C4-2B (cell line): ENCODE measurements around the gene PACSIN2.

Experiments
- ZFX ChIP-seq: fragments of 450-650 bp; IDR thresholded peaks from 2 replicates; pipeline ENCODE4 v1.6.1; 2017
- TF ChIP-seq, protein P1 (sequence below): fragments of 450-650 bp; conservative IDR thresholded peaks from 2 replicates; pipeline ENCODE4 v1.5.1; 2017; ENCODE audit warnings: mild to moderate bottlenecking

DNA sequence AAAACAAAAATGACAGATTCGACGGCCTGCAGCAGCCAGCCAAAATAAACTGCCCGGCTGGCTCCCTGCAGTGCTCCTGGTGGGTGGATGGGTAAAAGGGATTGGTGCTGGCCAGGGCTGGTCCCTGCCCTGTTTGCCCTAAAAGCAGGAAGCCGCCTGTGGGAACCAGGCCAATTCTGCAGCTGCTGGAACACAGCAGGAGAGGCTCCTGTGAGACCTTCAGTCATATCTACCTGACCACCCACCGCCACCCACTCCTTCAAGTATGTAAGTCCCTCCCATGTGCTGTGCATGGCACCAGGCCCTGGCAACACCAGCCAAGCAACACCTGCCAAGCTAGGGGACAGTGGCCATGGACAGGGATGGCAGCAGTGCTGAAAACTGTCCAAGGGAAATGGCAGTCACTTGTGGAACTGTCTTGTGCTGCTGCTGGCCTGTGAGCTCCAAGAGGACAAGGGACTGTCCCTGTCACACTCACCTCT is 109.2 kb downstream of the PACSIN2 start:
- TF ChIP-seq, protein P1, sequence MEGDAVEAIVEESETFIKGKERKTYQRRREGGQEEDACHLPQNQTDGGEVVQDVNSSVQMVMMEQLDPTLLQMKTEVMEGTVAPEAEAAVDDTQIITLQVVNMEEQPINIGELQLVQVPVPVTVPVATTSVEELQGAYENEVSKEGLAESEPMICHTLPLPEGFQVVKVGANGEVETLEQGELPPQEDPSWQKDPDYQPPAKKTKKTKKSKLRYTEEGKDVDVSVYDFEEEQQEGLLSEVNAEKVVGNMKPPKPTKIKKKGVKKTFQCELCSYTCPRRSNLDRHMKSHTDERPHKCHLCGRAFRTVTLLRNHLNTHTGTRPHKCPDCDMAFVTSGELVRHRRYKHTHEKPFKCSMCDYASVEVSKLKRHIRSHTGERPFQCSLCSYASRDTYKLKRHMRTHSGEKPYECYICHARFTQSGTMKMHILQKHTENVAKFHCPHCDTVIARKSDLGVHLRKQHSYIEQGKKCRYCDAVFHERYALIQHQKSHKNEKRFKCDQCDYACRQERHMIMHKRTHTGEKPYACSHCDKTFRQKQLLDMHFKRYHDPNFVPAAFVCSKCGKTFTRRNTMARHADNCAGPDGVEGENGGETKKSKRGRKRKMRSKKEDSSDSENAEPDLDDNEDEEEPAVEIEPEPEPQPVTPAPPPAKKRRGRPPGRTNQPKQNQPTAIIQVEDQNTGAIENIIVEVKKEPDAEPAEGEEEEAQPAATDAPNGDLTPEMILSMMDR, result no peak
- TF ChIP-seq ZFX, result no peak
